Mucosa of stomach (tissue), 1 donor: ENCODE results near the gene UBE2S.

ENCODE experiments used
- H3K27me3 ChIP-seq: one replicate; pipeline ENCODE4 v1.7.0; 2013; ENCODE audit warnings: mild to moderate bottlenecking, low read length; ENCODE audit not compliant: control insufficient read depth, insufficient read depth
- H3K36me3 ChIP-seq: one replicate; pipeline ENCODE4 v1.7.0; 2013; ENCODE audit warnings: low read length; ENCODE audit not compliant: control insufficient read depth, insufficient read depth
- H3K4me1 ChIP-seq: one replicate; pipeline ENCODE4 v1.7.0; 2013; ENCODE audit warnings: mild to moderate bottlenecking, low read length; ENCODE audit not compliant: control insufficient read depth, insufficient read depth
- H3K4me3 ChIP-seq: one replicate; pipeline ENCODE4 v1.7.0; 2013; ENCODE audit warnings: low read length
- H3K9ac ChIP-seq: one replicate; pipeline ENCODE4 v1.7.0; 2013; ENCODE audit warnings: mild to moderate bottlenecking, low read length, moderate library complexity
- H3K9me3 ChIP-seq: one replicate; pipeline ENCODE4 v1.7.0; 2013; ENCODE audit warnings: mild to moderate bottlenecking, low read length, moderate library complexity; ENCODE audit not compliant: control insufficient read depth
- donor health status: Pancreatic carcinoma.

Gene UBE2S

DNA sequence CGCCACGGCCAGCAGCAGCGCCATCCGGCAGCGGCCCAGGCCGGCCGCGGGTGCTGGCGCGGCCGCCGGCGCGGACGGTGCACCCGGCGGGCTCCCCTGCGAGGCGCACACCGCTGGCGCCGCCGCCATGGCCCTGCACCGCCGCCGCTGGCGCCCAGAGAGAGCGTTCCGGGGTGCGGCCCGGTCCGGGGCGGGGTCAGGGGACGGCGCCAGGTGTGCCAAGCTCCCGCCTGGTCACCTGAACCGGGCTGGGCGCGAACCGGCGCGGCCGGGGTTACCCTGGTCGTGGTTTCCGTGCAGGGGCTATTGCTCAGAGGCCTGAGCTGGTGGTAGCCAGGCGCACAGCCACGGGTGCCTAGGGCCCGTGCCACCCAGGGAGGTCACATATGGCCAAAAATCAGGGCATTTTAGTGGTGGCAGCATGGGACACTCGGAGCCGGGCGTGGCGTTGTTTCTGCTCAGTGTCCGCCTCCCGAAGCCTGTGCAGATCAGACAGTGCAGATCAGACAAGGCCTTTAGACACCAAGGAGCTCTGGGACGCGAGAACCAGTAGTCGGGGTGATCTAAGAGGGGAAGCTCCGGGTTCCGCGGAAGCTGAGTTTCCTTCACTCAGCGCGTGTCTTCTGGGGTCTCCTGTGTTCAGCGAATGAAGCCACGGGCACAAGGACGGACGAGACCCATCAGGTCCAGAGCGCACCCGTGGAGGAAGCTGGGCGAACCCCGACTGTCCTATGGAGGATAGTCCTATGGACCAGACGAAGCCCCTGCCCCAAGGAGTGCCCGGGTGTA, 23.3 kb downstream of the UBE2S start, which contains the start of gene TMEM238:
TMEM238 (minus strand) TSS at position 162 of the 789 bp plus-strand sequence; CDS start at position 129, 33 bp downstream.
- Histone ChIP-seq H3K4me3 (peak within 1 kb of the TSS; percentile 85), H3K27me3 (no peaks in the 10 kb centered on the region), H3K9me3 (no peaks in the 10 kb centered on the region), H3K36me3 (peaks cover 10% of the 10 kb centered on the region), H3K9ac (peak within 1 kb of the TSS; percentile 74), H3K4me1 (peaks cover 52% of the 10 kb centered on the region)

GRCh38 chr19:55383279-55384130, 24.1 kb downstream of the UBE2S start:
- Histone ChIP-seq H3K27me3 (no peaks in the 10 kb centered on the region), H3K4me1 (peaks cover 46% of the 10 kb centered on the region), H3K36me3 (peaks cover 10% of the 10 kb centered on the region), H3K9me3 (no peaks in the 10 kb centered on the region), H3K9ac (peak overlapping the region; percentile 61), H3K4me3 (peak overlapping the region; percentile 25)

DNA sequence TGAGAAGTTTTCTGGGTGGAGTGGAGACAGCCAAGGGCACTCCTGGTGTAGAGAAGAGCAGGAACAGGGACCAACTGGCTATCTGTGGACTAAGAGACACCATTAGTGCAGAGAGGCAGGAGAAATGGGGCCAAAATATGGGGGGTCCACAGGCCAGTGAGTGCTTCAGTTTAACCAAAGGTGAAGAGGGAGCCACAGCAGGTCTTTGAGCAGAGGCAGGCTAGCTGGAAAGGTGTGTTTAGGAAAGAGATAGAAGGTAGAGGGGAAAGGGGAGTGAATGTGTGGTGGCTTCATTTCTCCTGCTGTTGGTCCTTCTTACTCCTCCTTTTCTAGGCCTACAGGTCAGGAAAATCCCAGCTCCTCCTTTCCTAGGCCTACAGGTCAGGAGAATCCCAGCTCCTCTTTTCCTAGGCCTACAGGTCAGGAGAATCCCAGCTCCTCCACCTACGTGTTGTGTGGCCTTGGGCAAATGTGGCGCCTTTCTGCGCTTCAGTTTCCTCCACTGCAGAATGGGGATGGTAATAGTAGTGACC, 25.0 kb downstream of the UBE2S start:
- Histone ChIP-seq H3K9me3 (no peaks in the 10 kb centered on the region), H3K9ac (peak overlapping the region; percentile 61), H3K36me3 (peaks cover under 1% of the 10 kb centered on the region), H3K4me3 (peak overlapping the region; percentile 25), H3K27me3 (peaks cover 3% of the 10 kb centered on the region), H3K4me1 (peaks cover 36% of the 10 kb centered on the region)

DNA sequence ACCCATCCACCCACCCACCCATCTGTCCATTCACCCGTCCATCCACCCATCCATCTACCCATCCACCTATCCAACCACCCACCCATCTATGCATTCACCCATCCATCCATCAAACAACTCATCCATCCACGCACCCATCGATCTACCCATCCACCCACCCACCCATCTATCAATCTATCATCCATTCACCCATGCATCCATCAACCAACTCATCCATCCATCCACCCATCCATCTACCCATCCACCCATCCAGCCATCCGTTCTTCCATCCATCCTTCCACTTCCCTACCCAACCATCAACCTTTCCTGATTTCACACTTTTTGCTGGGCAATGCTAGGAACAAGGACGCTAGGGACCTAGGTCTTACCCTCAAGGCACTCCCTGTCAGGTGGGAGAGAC, 25.6 kb downstream of the UBE2S start:
- Histone ChIP-seq H3K4me3 (no peak overlapping the region), H3K36me3 (no peaks in the 10 kb centered on the region), H3K27me3 (peaks cover 6% of the 10 kb centered on the region), H3K4me1 (peaks cover 31% of the 10 kb centered on the region), H3K9me3 (no peaks in the 10 kb centered on the region), H3K9ac (no peak overlapping the region)

DNA sequence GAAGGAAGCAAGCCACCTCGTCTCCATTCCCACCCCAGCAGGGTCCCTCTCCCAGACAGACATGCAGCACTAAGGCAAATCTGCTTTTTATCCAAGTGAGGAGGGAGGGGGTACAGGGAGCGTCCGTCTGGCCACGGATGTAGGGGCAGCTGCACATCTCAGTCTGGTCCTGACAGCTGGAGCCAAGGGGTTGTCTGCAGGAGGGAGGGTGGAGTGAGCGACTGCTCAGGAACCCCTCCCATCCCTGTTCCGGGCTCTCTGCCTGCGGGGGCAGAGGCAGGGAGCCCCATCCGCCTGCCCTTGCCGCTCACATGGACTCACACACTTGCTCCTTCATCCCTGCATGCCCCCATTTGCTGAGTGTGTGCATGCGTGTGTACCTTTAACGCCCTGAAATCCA, 28.4 kb downstream of the UBE2S start:
- H3K27me3 ChIP-seq, result peaks cover 24% of the 10 kb centered on the region
- H3K36me3 ChIP-seq, result no peaks in the 10 kb centered on the region
- H3K9ac ChIP-seq, result no peak overlapping the region
- no peak overlapping the region for H3K4me3 ChIP-seq
- H3K4me1 ChIP-seq, result peaks cover 33% of the 10 kb centered on the region
- H3K9me3 ChIP-seq, result no peaks in the 10 kb centered on the region

DNA sequence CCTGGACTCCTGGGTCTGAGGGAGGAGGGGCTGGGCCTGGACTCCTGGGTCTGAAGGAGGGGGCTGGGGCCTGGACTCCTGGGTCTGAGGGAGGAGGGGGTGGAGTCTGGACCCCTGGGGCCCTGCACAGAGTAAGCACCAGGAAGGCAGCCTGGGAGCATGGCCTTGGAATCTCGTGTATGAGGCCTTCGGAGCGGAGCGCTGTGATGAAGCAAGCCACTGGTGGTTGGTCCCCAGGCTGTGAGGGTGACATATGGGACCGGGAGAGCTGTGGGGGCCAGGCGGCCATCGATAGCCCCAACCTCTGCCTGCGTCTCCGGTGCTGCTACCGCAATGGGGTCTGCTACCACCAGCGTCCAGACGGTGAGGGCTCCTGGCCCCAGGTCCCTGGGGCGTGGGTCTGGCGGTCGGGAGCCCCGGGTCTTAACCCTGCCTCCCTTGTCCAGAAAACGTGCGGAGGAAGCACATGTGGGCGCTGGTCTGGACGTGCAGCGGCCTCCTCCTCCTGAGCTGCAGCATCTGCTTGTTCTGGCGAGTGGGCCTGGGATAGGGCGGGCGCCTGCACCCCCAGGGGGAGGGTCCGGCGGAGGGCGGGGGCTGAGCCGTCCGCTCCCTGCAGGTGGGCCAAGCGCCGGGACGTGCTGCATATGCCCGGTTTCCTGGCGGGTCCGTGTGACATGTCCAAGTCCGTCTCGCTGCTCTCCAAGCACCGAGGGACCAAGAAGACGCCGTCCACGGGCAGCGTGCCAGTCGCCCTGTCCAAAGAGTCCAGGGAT, 30.0 kb downstream of the UBE2S start:
- no peak overlapping the region for H3K9ac ChIP-seq
- no peak overlapping the region for H3K4me3 ChIP-seq
- H3K9me3 ChIP-seq, result no peaks in the 10 kb centered on the region
- no peaks in the 10 kb centered on the region for H3K36me3 ChIP-seq
- H3K4me1 ChIP-seq, result peaks cover 32% of the 10 kb centered on the region
- H3K27me3 ChIP-seq, result peaks cover 40% of the 10 kb centered on the region

DNA sequence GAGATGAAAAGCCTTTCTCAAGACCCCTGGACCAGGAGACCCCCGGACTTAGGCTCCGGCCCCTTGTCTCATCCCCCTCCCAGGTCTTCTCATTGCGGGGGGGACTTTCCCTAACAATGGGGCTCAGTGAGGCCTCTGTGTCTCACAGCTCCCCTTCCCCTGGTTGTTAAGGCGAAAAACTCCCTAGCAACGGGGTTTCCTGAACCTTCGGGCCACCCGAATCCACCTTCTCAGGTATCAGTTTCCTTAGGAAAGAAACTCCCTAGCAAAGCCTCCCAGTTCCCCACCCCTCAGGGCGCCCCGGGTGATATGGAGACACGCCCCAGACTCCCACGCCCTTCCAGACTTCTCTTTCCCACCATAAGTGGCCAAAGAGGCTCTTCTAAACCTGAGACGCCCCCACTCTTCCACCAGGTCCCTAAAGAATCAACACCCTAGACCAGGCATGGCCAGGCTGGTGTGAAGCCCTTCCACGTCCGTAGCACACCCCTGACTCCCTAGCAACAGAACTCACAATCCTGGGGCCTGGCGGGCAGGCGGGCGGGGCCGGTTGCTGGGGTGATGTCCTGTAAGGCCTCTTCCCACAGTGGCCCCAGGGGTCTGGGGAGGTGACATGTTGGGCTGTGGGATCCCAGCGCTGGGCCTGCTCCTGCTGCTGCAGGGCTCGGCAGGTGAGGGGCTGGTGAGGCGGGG, 31.2 kb downstream of the UBE2S start, which contains the start of gene TMEM190:
TMEM190 (plus strand) TSS at position 586 of the 693 bp plus-strand sequence; CDS start at position 614, 28 bp downstream.
- no peak within 1 kb of the TSS for H3K4me3 ChIP-seq
- H3K4me1 ChIP-seq, result peaks cover 27% of the 10 kb centered on the region
- peaks cover 51% of the 10 kb centered on the region for H3K27me3 ChIP-seq
- H3K9ac ChIP-seq, result no peak within 1 kb of the TSS
- no peaks in the 10 kb centered on the region for H3K9me3 ChIP-seq
- no peaks in the 10 kb centered on the region for H3K36me3 ChIP-seq

GRCh38 chr19:55373993-55374757, 33.4 kb downstream of the UBE2S start:
- Histone ChIP-seq H3K27me3 (peaks cover 69% of the 10 kb centered on the region), H3K9ac (peak overlapping the region; percentile 39), H3K4me3 (no peak overlapping the region), H3K36me3 (no peaks in the 10 kb centered on the region), H3K9me3 (no peaks in the 10 kb centered on the region), H3K4me1 (peaks cover 31% of the 10 kb centered on the region)

GRCh38 chr19:55373306-55373992, 34.1 kb downstream of the UBE2S start:
- Histone ChIP-seq H3K9ac (peak overlapping the region; percentile 39), H3K27me3 (peaks cover 77% of the 10 kb centered on the region)

GRCh38 chr19:55372316-55373081, 35.1 kb downstream of the UBE2S start:
- peaks cover 35% of the 10 kb centered on the region for H3K4me1 ChIP-seq
- no peak overlapping the region for H3K9ac ChIP-seq
- no peak overlapping the region for H3K4me3 ChIP-seq
- peaks cover 82% of the 10 kb centered on the region for H3K27me3 ChIP-seq
- no peaks in the 10 kb centered on the region for H3K9me3 ChIP-seq
- H3K36me3 ChIP-seq, result no peaks in the 10 kb centered on the region

More at GRCh38 chr19:55373306-55373992, 34.1 kb downstream of the UBE2S start:
- Histone ChIP-seq H3K36me3 (no peaks in the 10 kb centered on the region), H3K4me3 (no peak overlapping the region), H3K9me3 (no peaks in the 10 kb centered on the region), H3K4me1 (peaks cover 35% of the 10 kb centered on the region)
